ENCODE data around the gene RAI14.

DNA sequence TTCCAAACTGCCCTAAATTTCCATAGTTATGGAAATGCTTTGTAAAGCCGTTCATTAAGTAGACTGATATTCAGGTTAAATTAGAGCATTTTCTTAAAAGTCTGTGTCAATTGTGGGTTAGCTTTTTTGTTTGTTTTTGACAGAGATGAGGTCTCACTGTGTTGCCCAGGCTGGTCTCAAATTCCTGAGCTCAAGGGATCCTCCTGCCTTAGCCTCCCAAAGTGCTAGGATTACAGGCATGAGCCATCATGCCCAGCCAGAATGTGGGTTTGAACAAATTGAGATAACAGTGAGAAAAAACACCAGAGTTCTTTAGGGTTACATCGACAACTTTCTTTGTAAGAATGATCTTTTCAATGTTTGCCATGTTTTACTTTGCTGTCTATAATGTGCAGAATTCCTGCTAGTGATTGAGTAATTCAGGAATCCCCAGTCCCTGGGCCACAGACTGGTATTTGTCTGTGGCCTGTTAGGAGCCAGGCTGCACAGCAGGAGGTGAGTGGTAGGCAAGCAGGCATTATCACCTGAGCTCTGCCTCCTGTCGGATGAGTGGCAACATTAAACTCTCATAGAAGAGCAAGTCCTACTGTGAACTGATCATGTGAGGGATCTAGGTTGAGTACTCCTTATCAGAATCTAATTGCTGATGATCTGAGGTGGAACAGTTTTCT is 80.5 kb downstream of the RAI14 start:
- TF ChIP-seq CTCF (IDR thresholded peaks at IDR 0.05; ENCODE audit: extremely low read depth in 1 of 2, insufficient read depth in 1 of 2, low read depth in 1 of 2, low read length in 2 of 2) (no peak), EZH2 (IDR thresholded peaks at IDR 0.05; ENCODE audit: borderline replicate concordance, low read depth, low read length, severe bottlenecking) (no peak), POLR2A (IDR thresholded peaks at IDR 0.05; ENCODE audit: low read depth, low read length) (no peak), POLR2AphosphoS5 (IDR thresholded peaks at IDR 0.05; ENCODE audit: insufficient read depth, low read depth, low read length) (no peak)

Measured in endothelial cell of umbilical vein (primary cell).